H9 (cell line): ENCODE results near the gene SLC25A25. TPM values are rescaled to one million over a fixed set of nuclear protein-coding genes. Genes with fewer than 3 reads are reported as not detected.

Source experiments
- DNase-seq: peaks from one replicate; pipeline ENCODE4 v3.0.0-alpha.2; 2017
- H2AFZ ChIP-seq: one replicate; pipeline ENCODE4 v1.6.1; 2013; ENCODE audit warnings: mild to moderate bottlenecking, low read length, control low read depth, moderate library complexity
- H2AK5ac ChIP-seq: 2 replicates; pipeline ENCODE4 v1.6.1; 2013; ENCODE audit warnings: low read length, control low read depth, mixed read lengths; ENCODE audit not compliant: insufficient read length
- H2BK120ac ChIP-seq: one replicate; pipeline ENCODE4 v1.6.1; 2013; ENCODE audit warnings: low read depth, mild to moderate bottlenecking, low read length, control low read depth, inconsistent platforms; ENCODE audit not compliant: poor library complexity, severe bottlenecking
- H2BK12ac ChIP-seq: 2 replicates; pipeline ENCODE4 v1.6.1; 2013; ENCODE audit warnings: low read length, control low read depth, mixed read lengths, low read depth; ENCODE audit not compliant: insufficient read length
- H2BK15ac ChIP-seq: 2 replicates; pipeline ENCODE4 v1.6.1; 2013; ENCODE audit warnings: low read depth, low read length, control low read depth
- H2BK20ac ChIP-seq: one replicate; pipeline ENCODE4 v1.6.1; 2013; ENCODE audit warnings: low read depth, mild to moderate bottlenecking, low read length, control low read depth, inconsistent platforms; ENCODE audit not compliant: poor library complexity, severe bottlenecking
- H2BK5ac ChIP-seq: 2 replicates; pipeline ENCODE4 v1.6.1; 2013; ENCODE audit warnings: low read length, control low read depth, mixed read lengths; ENCODE audit not compliant: insufficient read length
- H3K14ac ChIP-seq: 2 replicates; pipeline ENCODE4 v1.6.1; 2013; ENCODE audit warnings: low read length, control low read depth; ENCODE audit not compliant: insufficient read depth
- H3K18ac ChIP-seq: 2 replicates; pipeline ENCODE4 v1.6.1; 2013; ENCODE audit warnings: low read depth, mild to moderate bottlenecking, mixed read lengths, low read length, control low read depth; ENCODE audit not compliant: insufficient read length
- H3K23ac ChIP-seq: 2 replicates; pipeline ENCODE4 v1.6.1; 2013; ENCODE audit warnings: low read length, control low read depth, mixed read lengths, low read depth; ENCODE audit not compliant: insufficient read length
- H3K23me2 ChIP-seq: 2 replicates; pipeline ENCODE4 v1.6.1; 2013; ENCODE audit warnings: low read depth, mild to moderate bottlenecking, mixed read lengths, low read length, control low read depth; ENCODE audit not compliant: insufficient read length, poor library complexity, severe bottlenecking
- H3K27ac ChIP-seq: 2 replicates; pipeline ENCODE4 v1.5.1; 2013; ENCODE audit warnings: low read length, control low read depth, mixed read lengths, low read depth; ENCODE audit not compliant: insufficient read length
- H3K27me3 ChIP-seq: 2 replicates; pipeline ENCODE4 v1.6.1; 2013; ENCODE audit warnings: low read length, control low read depth, inconsistent platforms; ENCODE audit not compliant: insufficient read depth
- H3K4ac ChIP-seq: 2 replicates; pipeline ENCODE4 v1.6.1; 2013; ENCODE audit warnings: low read depth, mild to moderate bottlenecking, control low read depth, inconsistent platforms, low read length, moderate library complexity
- H3K4me1 ChIP-seq: 2 replicates; pipeline ENCODE4 v1.6.1; 2013; ENCODE audit warnings: low read length, control low read depth, inconsistent platforms; ENCODE audit not compliant: insufficient read depth
- H3K4me2 ChIP-seq: 2 replicates; pipeline ENCODE4 v1.6.1; 2013; ENCODE audit warnings: low read length, control low read depth, mixed read lengths; ENCODE audit not compliant: insufficient read length, insufficient read depth
- H3K56ac ChIP-seq: 2 replicates; pipeline ENCODE4 v1.6.1; 2013; ENCODE audit warnings: low read depth, mild to moderate bottlenecking, mixed read lengths, low read length, control low read depth; ENCODE audit not compliant: insufficient read length
- H3K79me1 ChIP-seq: 2 replicates; pipeline ENCODE4 v1.6.1; 2013; ENCODE audit warnings: low read depth, mild to moderate bottlenecking, moderate library complexity, low read length, control low read depth, inconsistent platforms; ENCODE audit not compliant: insufficient read depth, poor library complexity, severe bottlenecking
- H3K79me2 ChIP-seq: 2 replicates; pipeline ENCODE4 v1.6.1; 2013; ENCODE audit warnings: low read length, control low read depth, inconsistent platforms; ENCODE audit not compliant: insufficient read depth
- H3K9ac ChIP-seq: 2 replicates; pipeline ENCODE4 v1.6.1; 2013; ENCODE audit warnings: low read length, control low read depth, mixed read lengths; ENCODE audit not compliant: insufficient read length; ENCODE audit errors: extremely low read depth
- H3K9me3 ChIP-seq: one replicate; pipeline ENCODE4 v1.6.1; 2013; ENCODE audit warnings: low read depth, low read length, inconsistent platforms; ENCODE audit not compliant: control insufficient read depth
- H3T11ph ChIP-seq: one replicate; pipeline ENCODE4 v1.6.1; 2013; ENCODE audit warnings: mild to moderate bottlenecking, low read length, control low read depth, inconsistent platforms
- H4K20me1 ChIP-seq: one replicate; pipeline ENCODE4 v1.6.1; 2013; ENCODE audit not compliant: control insufficient read depth, insufficient read length, insufficient read depth
- H4K5ac ChIP-seq: 2 replicates; pipeline ENCODE4 v1.6.1; 2013; ENCODE audit warnings: low read depth, mild to moderate bottlenecking, mixed read lengths, low read length, control low read depth; ENCODE audit not compliant: insufficient read length
- H4K8ac ChIP-seq: replicated peaks from 2 replicates; pipeline ENCODE4 v1.6.1; 2013; ENCODE audit warnings: low read length, control low read depth, mixed read lengths, low read depth; ENCODE audit not compliant: insufficient read length
- H4K91ac ChIP-seq: 2 replicates; pipeline ENCODE4 v1.6.1; 2013; ENCODE audit warnings: low read depth, mild to moderate bottlenecking, moderate library complexity, mixed read lengths, low read length, control low read depth; ENCODE audit not compliant: insufficient read length
- H3K27ac Mint-ChIP-seq, 3 experiments: 2 replicates in 2 of 3; 3 replicates in 1 of 3; pipeline ENCODE4 v1.8.0; 2020 to 2021; ENCODE audit warnings: mixed read lengths in 3 of 3, mild to moderate bottlenecking in 1 of 3, moderate library complexity in 1 of 3
- H3K27me3 Mint-ChIP-seq: 2 replicates; pipeline ENCODE4 v1.8.0; 2021; ENCODE audit warnings: low read depth, mild to moderate bottlenecking, moderate library complexity, mixed read lengths
- H3K36me3 Mint-ChIP-seq, 3 experiments: 2 replicates in 2 of 3; 3 replicates in 1 of 3; pipeline ENCODE4 v1.8.0; 2020 to 2021; ENCODE audit warnings: low read depth in 3 of 3, mixed read lengths in 3 of 3; ENCODE audit not compliant: insufficient read depth in 1 of 3
- H3K4me1 Mint-ChIP-seq, 2 experiments: 2 replicates each; pipeline ENCODE4 v1.8.0; 2020; ENCODE audit warnings: mixed read lengths in 2 of 2
- H3K4me3 Mint-ChIP-seq, 2 experiments: 2 replicates in 1 of 2; 3 replicates in 1 of 2; pipeline ENCODE4 v1.8.0; 2020 to 2021; ENCODE audit warnings: mild to moderate bottlenecking in 2 of 2, mixed read lengths in 2 of 2, moderate library complexity in 1 of 2
- H3K9me3 Mint-ChIP-seq, 2 experiments: 2 replicates in 1 of 2; 3 replicates in 1 of 2; pipeline ENCODE4 v1.8.0; 2020; ENCODE audit warnings: mild to moderate bottlenecking in 2 of 2, mixed read lengths in 2 of 2, moderate library complexity in 1 of 2
- WGBS: extraction: QIAGEN DNeasy Blood & Tissue Kit; methylation state at CpG from one replicate; pipeline ENCODE4 v1.1.7; 2013; ENCODE audit warnings: missing lambda C conversion rate, low lambda C conversion rate, mixed read lengths; ENCODE audit not compliant: insufficient read length; ENCODE audit errors: extremely low coverage; 5-methylcytosine and 5-hydroxymethylcytosine counted together
- total RNA-seq: library from RNA; stranded (reverse); gene quantifications from 2 replicates; pipeline ENCODE4 v1.2.1, GENCODE V29; 2021
- TF ChIP-seq, protein P1 (sequence below): fragments of 200-600 bp; sonication (generic); conservative IDR thresholded peaks from 3 replicates; pipeline ENCODE4 v1.8.0; 2021; ENCODE audit warnings: antibody characterized with exemption, mild to moderate bottlenecking

The SLC25A25 gene
- total RNA-seq, 1 experiment from 2014 or later, result 16.9 TPM

DNA sequence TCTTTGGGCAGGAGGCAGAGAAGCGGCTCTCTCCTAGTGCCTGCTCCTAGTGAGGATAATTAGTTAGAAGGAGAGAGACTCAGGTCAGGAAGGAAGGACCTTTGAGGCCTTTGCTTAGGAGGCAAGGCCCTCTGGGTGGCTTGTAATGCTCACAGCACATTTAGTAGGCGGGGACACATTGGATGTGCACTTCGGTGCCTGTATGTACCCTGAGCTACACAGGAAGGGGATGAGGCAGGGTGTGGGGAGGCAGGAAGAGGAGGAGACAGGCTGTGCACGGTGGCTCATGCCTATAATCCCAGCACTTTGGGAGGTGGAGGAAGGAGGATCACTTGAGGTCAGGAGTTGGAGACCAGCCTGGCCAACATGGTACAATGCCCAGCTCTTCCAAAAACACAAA is 74.0 kb downstream of the SLC25A25 start:
- WGBS, result no CpG with 5 or more reads among the region's 4 CpGs
- Histone ChIP-seq H3K79me1 (no peaks in the 10 kb centered on the region), H3K27ac (no peak overlapping the region), H3K27me3 (no peaks in the 10 kb centered on the region), H4K20me1 (no peaks in the 10 kb centered on the region), H3K4me1 (no peaks in the 10 kb centered on the region), H4K5ac (no peak overlapping the region), H3K23ac (no peak overlapping the region), H3K18ac (no peak overlapping the region), H2BK5ac (no peak overlapping the region), H3K4ac (no peak overlapping the region), H2BK20ac (no peak overlapping the region), H3K23me2 (no peaks in the 10 kb centered on the region), H2AFZ (no peak overlapping the region), H2BK15ac (no peak overlapping the region), H3K9me3 (no peaks in the 10 kb centered on the region), H4K91ac (no peak overlapping the region), H3K56ac (no peak overlapping the region), H3T11ph (no peak overlapping the region), H3K4me2 (no peak overlapping the region), H2BK12ac (no peak overlapping the region), H2AK5ac (no peak overlapping the region), H4K8ac (no peak overlapping the region), H3K79me2 (no peaks in the 10 kb centered on the region), H3K14ac (no peak overlapping the region), H2BK120ac (no peak overlapping the region), H3K9ac (no peak overlapping the region)
- H3K27me3 Mint-ChIP-seq, result peaks cover 7% of the 10 kb centered on the region; the same call in 1 of the 2 replicates
- TF ChIP-seq, protein P1, sequence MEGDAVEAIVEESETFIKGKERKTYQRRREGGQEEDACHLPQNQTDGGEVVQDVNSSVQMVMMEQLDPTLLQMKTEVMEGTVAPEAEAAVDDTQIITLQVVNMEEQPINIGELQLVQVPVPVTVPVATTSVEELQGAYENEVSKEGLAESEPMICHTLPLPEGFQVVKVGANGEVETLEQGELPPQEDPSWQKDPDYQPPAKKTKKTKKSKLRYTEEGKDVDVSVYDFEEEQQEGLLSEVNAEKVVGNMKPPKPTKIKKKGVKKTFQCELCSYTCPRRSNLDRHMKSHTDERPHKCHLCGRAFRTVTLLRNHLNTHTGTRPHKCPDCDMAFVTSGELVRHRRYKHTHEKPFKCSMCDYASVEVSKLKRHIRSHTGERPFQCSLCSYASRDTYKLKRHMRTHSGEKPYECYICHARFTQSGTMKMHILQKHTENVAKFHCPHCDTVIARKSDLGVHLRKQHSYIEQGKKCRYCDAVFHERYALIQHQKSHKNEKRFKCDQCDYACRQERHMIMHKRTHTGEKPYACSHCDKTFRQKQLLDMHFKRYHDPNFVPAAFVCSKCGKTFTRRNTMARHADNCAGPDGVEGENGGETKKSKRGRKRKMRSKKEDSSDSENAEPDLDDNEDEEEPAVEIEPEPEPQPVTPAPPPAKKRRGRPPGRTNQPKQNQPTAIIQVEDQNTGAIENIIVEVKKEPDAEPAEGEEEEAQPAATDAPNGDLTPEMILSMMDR, result no peak
- no peak overlapping the region for H3K27ac Mint-ChIP-seq
- peaks cover 12 to 14% of the 10 kb centered on the region in 2 experiments for H3K4me1 Mint-ChIP-seq
- H3K4me3 Mint-ChIP-seq, result no peak overlapping the region
- no peaks in the 10 kb centered on the region for H3K9me3 Mint-ChIP-seq
- H3K36me3 Mint-ChIP-seq, result no peaks in the 10 kb centered on the region
- DNase-seq, result no peak
